HG02970 (cell line): ENCODE data around the gene FBLN1.
"Not testable (repeated sequence)": the region's sequence is repeated elsewhere in the genome, so short reads cannot be mapped to it uniquely, and the experiment has no call there.

Experiments
- ATAC-seq: cut with Tn5 transposase; IDR thresholded peaks from one replicate; pipeline ENCODE4 v1.9.1; 2021; ENCODE audit warnings: mild to moderate bottlenecking, moderate library complexity, moderate number of reproducible peaks; ENCODE audit not compliant: unreplicated experiment, low FRiP score

The FBLN1 gene

DNA sequence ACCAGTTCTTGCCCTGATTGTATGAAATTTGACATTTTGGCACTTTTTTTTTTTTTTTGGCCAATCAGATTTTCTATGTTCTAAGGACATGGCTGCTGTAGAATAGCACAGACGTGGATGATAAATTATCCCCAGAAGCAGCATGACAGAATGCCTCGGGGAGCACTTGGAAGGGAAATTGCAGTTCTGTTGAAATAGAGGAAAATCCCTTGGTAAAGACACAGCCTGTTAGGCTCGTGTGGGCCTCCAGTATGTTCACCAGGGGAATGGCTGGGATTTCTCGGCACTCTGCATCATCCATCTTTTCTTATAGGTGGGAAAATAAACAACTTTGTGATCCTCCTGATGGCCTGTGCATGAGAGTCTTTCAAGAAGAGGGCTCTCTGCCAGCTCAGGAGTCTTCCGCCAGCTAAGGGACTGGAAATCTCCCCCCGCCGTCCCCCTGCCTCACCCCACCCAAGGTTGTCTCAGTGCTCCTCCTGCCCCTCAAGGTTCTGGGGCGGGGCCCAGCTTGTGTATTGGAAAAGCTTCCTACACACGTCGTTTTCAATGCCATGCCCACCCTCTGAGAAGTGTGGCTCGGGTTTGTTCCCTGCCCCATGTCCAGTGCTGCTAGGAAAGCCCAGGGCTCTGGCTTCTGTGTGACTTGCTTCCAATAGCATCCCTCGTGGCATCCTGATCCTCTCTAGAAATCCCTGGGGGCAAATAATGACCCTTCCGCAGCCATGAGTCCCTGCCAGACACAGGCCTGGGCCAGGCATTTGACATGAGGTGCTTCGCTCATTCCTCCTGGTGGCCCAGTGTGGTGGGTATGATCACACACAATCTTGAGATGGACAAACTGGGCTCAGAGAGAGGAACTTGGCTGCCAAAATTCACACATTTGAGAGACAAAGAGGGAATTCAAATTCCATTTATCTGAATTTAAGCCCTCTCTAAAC is 98.4 kb downstream of the FBLN1 start:
- no peak for ATAC-seq

DNA sequence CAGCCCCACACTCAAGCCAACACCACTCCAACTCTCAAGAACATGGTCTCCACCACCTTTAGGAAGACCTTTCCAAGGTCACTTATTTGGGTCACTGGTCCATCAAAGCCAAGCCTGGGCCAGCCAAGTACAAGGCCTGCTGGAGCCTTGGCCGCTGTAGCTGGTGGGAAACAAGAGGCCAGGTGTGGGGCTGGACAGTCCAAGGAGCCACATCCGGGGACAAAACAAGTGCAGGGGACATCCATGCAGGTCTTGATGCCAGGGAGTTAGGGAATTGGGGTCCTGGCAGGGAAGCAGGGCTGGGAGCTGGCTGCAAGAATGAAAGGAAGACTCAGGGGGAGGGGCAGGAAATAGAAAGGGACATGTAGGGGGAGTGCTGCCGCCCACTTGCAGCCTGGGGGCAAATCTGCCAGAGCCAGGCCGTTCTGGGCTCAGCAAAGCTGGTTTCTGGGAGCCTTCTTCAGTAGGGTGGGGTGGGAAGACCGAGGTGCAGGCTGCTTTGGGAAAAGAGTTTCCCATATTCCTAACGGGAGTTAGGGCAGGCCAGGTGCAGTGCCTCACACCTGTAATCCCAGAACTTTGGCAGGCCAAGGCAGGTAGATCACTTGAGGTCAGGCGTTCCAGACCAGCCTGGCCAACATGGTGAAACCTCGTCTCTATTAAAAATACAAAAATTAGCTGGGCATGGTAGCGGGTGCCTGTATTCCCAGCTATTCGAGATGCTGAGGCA is 99.5 kb downstream of the FBLN1 start:
- ATAC-seq, result no peak

DNA sequence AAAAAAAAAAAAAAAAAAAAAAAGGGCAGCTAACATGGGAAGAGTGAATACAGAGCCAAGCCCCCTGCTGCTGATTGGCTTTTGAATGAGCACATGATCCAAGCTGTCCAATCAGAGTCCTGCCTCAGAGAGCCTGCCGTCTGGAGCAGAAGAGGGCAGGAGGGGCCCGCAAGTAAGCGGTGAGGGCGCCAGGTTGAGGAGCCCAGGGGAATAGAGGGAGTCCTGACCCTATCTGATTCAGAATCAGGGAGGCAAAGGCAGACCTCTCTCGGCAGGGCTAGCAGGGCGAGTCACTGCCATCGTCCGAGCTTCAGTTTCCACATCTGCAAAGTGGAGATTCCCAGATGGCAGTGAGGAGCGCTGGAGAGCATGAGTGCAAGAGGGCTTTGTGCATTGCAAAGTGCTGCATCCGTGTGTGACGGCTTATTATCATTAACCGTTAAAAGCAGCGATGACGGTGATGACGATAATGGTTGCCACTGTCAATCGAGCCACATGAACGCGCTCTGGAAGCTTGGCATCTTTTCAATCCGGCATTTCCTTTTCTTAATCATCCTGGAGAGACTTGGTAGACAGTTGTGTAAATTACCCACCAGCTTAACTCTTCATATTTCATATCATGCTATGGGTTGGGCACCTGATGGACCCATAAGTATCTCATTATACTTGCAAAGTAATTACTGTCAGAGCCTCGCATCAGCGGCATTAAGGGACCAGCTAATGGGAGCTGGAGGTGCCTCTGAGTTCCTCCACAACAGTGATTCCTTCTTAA is 100.3 kb downstream of the FBLN1 start:
- ATAC-seq, result no peak

DNA sequence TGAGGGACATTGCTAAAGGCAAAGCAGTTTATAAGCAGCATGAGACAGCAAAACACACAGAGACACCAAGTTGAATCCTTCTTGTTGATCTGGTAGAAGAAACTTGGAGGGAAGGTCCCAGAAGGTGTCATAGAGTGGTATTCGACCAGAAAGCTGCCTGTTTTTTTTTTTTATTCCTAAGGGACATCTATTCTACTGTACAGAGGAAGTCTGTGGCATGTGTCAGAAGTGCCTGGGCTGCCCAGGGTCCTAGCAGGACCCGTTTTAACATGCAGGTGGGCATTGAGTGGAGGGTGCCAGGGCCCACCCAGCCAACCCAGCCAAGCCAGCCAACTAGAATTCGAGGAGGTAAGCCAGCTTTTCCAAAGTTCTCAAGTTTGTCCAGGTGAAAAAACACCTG is 100.9 kb downstream of the FBLN1 start:
- no peak for ATAC-seq

DNA sequence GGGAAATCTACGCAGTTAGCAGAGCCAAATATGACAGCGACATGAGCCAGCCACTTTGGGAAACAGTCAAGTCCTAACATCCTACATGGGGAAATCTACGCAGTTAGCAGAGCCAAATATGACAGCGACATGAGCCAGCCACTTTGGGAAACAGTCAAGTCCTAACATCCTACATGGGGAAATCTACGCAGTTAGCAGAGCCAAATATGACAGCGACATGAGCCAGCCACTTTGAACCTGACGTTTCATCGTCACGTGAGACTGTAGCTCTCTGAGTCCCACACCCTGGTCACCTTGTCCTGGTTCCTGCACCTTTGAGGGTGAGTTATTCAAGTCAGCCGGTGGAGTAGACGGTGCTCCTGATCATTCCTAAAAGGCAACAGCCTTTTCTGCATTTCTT is 105.4 kb downstream of the FBLN1 start:
- not testable (repeated sequence) for ATAC-seq

DNA sequence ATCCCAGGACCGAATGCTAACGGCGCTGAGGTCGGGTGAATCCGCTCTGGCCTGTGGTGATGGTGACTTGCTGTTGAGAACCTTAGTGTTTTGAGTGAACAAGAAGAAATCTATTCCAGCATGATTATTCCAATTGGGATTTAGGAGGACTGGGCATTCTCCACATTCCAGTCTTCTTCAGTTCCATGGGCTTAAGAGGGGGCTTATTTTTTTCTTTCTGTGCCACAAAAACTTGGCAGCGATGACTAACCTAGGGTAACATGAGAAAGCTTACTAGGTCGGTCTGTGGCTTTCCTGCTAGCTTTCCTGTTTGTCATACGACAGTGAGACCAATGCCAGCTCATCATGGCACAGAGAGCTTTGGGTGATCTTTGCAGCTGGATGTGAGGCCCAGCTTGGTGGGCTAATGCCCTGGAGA is 106.1 kb downstream of the FBLN1 start:
- no peak for ATAC-seq

DNA sequence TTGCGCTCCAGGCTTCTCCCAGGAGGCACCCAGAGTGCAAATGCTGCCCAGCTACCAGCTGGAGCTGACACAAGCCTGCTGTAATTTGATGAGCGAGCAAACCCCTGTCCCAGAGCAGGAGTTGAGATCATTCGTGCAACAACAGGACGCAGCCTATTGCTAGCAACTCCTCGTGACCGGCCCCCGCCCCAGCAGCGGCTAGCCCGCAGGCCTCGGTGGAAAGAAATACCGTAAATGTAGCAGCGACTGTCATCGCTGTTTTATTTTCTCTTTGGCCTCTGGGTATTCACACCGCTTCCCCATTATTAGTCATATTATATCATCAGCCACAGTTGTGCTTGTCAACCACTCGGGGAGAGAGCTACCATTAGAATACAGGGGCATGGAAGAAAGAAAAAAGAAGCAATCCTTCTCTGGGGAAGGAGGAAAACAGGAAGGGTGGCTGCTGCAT is 109.8 kb downstream of the FBLN1 start:
- no peak for ATAC-seq

DNA sequence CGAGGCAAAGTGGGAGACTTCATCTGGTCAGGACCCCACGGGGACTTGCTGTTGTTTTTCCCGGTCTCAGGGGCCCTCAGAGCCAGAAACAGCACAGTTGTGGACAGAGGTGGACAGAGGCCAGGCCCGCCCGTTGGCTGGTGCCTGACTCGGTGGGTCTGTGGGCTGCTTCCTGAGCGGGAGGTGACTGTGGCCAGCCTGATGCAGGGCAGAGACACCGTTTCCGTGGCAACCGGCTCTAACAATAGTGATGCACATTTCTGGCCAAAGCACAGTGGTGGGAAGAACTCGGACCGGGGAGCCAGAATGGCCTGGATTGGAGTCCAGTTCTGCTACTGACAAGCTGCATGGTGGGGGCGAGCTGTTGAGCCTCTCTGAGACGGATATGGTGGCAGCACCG is 110.3 kb downstream of the FBLN1 start:
- ATAC-seq, result no peak

DNA sequence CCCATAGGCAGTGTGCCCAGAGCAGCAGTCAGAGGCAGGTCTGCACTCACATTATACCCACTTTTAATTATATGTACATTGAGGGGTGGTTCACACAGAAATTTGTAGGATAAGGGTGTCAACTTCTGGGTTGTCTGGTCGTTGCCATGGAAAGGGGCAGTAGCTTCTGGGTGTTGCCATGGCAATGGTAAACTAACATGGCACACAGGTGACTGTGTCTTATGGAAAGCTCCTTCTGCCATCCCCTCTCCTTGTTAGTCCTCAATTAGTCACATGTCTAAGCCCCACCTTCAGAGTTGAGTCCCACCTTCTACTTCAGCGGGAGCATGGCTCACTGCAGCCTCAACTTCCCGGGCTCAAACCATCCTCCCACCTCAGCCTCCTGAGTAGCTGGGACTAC is 112.7 kb downstream of the FBLN1 start:
- ATAC-seq, result no peak

DNA sequence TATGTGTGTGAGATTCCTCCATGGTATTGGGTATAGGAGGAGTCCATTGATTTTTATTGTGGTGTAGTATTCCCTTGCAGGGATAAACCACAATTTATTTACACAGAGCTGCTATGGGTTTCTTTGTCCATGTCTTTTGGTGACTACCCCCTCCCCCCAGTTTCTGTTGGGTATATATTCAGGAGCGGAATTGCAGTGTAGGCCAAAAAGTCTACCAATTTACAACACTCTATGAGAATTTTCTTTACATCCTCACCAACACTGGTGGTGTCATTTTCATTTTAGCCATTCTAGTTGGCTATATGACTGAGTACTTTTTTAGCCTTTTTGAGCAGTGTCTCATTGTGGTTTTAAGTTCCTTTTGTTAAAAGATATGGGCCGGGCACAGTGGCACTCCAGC is 113.7 kb downstream of the FBLN1 start:
- ATAC-seq, result no peak

DNA sequence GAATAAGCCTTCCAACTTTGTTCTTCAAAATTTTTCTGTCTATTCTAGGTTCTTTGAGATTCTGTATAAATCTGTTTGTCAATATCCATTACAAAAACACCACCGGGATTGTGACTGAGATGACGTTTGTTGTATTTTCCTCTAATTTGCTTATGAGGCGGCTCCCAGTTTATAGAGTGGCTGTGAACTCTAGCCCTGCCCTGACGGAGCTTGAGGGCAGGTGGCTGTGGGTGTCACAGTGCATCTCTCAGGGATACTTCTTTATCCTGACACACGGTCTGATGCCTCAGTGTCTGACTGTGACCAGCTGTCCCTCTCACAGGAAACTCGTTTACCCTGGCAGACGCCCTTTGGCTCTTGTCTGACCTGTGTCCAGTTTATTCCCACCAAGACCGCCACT is 115.3 kb downstream of the FBLN1 start:
- ATAC-seq, result no peak

DNA sequence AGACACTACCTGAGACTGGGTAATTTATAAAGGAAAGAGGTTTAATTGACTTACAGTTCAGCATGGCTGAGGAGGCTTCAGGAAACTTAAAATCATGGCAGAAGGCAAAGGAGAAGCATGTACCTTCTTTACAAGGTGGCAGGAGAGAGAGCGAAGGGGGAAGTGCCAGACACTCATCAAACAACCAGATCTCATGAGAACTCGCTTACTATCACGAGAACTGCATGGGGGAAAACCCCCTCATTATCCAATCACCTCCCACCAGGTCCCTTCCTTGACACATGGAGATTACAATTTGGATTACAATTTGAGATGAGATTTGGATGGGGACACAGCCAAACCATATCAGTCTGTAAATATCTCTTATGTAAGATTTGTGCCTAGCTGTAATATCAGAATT is 118.0 kb downstream of the FBLN1 start:
- ATAC-seq, result no peak

DNA sequence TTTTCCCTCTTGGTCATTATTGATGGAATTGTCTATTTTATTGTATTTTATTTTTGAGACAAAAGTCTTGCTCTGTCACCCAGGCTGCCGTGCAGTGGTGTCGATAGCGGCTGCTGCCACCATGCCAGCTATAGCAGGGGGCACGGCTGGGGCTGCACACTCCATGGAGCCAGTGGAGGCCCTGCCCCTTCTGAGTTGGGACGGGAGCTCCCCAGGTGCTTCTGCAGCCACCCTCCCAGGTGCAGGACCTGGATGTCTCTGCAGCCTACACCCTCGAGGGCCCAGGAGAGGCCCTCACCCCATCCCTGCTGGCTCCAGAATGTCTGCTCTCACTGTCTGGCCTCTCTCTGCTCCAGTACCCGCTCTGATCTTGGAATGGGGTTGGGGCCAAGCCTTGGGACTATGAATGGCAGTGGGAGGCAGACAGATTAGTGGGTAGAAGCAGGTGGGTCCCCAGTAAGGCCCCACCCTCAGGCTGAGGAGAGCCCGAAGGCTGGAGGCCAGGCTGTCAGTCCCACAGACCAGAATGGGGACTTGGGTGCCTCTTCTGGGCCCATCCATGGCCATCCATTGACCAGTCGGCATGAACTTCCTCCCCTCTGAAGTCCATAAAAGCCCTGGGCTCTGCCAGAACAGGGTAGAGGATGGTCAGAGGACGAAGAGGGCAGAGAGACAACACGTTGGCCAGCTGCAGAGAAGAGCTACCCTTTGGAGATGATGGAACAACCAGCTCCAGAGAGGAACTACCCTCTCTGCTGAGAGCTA is 119.3 kb downstream of the FBLN1 start:
- ATAC-seq, result no peak

DNA sequence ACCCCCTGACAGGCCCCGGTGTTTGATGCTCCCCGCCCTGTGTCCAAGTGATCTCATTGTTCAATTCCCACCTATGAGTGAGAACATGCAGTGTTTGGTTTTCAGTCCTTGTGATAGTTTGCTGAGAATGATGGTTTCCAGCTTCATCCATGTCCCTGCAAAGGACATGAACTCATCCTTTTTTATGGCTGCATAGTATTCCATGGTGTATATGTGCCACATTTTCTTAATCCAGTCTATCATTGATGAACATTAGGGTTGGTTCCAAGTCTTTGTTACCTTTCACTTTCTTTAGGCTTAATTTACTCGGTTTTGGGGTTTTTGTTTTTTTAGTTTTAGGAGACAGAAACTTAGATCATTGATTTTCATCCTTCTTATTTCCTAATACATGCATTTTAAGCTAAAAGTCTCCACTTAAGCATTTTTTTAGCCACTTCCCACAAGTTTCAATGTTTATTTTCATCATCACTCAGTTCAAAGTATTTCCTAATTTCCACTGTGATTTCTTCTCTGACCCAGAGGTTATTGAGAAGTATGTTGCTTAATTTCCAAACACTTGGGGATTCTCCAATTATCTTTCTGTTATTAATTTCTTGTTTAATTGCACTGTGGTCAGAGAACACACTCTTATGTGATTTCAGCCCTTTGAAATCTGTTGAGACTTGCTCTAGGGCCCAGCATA is 120.9 kb downstream of the FBLN1 start:
- ATAC-seq, result not testable (repeated sequence)

DNA sequence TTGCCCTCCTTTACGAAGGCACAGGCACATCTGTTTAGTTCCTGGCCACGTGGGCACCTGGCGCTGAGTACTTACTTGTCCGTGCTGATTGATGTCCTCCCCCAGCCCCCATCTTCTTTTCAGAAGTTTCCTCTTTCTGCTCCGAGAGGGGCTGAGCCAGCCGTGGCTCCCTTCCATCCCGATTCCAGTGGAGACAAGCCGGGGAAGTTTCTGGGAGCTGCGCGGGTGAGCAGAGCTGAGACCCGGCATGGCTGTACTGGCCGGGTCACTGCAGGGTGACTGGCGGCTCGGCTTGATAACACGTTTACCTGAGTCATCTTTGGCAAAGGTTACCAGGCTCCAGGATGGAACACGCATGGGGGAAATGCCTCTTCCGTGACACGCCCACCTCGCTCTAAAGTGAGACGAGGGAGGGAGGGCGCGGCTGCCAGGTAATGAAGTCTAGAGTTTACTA is 123.5 kb downstream of the FBLN1 start:
- ATAC-seq, result no peak

DNA sequence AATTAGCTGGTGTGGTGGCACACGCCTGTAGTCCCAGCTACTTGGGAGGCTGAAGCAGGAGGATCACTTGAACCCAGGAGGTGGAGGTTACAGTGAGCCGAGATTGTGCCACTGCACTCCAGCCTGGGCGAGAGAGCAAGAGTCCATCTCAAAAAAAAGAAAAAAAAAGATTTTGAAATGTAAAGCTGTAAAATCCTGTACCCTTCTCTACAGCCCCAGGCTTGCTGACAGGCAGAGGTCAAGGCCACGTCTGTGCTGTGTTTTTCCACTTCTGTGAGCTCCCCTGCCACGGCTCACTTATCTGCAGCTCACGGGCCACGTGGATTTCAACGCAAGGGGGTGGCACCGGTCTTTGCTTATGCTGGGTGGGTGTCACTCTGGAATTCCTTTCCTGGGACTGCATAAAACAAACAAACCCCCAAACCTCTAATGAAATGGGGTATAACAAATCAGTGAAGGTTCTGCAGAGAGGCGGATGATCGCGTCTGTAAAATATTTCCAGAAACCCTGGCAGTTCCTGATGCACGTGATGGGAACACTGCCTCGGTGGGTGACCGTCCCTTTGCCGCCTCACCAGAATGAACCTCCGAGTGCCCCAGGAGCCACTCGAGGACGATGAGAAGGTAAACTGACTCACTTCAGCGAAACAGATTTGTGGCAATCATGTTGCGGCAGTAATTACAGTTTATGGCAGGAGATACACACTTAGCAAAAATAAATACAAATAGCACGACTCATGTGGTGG is 125.0 kb downstream of the FBLN1 start:
- no peak for ATAC-seq

DNA sequence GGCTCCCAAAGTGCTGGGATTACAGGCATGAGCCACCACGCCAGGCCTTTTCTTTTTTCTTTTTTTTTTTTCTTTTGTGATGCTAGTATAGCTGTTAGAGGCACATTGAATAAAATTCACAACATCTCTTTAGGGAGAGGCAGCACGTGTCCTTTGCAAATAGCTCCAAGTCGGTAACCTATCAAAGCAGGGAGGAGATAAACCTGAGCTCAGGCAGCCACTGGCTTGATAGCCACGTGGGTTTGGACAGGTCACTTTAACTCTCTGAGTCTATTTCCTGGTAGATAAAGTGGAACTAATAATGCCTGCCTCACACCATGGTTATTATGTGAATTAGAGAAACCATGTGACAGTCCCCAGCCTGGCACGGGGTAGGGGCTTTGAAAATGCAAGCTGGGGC is 125.8 kb downstream of the FBLN1 start:
- ATAC-seq, result no peak

DNA sequence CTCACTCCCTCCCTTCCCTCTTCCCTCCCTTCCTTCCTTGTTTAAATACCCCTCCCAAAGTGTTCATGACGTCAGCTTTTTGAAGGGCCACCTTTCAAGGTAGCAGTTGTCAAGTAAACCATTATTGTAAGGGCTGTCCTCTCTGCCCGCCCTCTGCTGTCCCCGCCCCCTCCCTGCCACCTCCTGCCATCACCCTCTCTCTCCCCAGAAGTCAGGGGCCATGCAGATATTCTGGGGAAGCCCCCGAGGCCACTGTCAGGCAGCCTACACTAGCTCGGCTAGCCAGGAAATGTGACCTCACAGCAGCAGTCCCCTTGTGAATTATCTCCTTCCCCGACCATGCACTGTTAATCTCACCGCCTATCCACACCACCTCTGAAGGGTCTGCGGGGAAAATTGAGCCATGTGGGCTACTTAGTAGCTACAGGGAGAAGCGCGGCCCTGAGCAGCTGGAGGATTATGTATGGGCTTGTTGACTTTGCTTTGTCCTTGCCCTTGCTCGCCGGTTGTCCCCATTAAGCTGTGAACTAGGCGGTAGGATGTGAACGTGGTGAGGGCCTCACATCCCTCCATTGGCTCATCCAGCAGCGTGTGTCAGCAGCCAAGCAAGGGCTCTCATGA is 126.9 kb downstream of the FBLN1 start:
- ATAC-seq, result no peak
